ENCODE results near the gene FAM217B.

DNA sequence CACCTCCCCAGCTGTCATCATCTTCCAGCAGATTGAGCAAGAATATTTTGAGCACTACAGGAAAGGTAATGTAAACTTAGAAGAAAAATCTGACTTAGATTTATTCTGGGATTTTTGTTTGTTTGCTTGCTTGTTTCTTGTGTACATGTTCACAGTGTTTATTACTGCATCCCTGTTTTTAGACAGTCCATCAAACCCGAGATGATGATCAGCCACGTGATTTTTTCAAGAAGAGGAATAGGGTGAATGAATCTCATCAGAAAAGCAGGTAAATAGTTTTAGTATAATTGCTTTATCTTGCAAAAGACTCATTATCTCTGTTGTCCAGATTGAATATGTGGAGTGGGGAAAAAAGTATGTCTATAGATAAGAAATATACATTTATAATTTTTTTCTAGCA, 2.1 kb downstream of the FAM217B start:
- TF ChIP-seq, protein P1, sequence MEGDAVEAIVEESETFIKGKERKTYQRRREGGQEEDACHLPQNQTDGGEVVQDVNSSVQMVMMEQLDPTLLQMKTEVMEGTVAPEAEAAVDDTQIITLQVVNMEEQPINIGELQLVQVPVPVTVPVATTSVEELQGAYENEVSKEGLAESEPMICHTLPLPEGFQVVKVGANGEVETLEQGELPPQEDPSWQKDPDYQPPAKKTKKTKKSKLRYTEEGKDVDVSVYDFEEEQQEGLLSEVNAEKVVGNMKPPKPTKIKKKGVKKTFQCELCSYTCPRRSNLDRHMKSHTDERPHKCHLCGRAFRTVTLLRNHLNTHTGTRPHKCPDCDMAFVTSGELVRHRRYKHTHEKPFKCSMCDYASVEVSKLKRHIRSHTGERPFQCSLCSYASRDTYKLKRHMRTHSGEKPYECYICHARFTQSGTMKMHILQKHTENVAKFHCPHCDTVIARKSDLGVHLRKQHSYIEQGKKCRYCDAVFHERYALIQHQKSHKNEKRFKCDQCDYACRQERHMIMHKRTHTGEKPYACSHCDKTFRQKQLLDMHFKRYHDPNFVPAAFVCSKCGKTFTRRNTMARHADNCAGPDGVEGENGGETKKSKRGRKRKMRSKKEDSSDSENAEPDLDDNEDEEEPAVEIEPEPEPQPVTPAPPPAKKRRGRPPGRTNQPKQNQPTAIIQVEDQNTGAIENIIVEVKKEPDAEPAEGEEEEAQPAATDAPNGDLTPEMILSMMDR (IDR thresholded peaks at IDR 0.05): no peak
- TF ChIP-seq EZH2phosphoT487 (IDR thresholded peaks at IDR 0.05): no peak

Data from neural progenitor cell (in vitro differentiated cells).